Stimulated activated CD4-positive, alpha-beta T cell treated with anti-CD3 and anti-CD28 coated beads, Interleukin-2, amount 100 ng/mL, for 48 hours (primary cell): ENCODE measurements around the gene PPP1R37.

ENCODE experiments used
- DNase-seq, 2 donors: peaks; one replicate each; pipeline ENCODE4 v3.0.0-alpha.2; 2020

PPP1R37 gene

DNA sequence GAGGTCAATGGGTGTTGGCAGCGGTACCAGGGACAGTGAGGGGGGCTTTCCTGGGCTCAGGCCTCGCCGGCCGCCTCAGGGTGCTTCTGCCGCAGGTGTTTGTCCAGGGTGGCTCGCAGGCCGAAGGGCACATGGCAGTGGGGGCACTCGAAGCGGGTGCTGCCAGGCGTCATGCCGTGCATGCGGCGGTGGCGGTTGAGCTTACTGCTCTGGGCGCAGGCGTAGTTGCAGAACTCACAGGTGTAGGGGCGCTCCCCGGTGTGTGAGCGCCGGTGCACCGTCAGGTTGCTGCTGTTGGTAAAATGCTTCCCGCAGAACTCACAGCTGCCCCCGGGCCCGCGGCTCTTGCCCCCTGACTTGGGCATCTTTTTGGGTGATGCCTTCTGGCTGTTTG lies 21.4 kb upstream of the PPP1R37 start:
- DNase-seq = no peak

DNA sequence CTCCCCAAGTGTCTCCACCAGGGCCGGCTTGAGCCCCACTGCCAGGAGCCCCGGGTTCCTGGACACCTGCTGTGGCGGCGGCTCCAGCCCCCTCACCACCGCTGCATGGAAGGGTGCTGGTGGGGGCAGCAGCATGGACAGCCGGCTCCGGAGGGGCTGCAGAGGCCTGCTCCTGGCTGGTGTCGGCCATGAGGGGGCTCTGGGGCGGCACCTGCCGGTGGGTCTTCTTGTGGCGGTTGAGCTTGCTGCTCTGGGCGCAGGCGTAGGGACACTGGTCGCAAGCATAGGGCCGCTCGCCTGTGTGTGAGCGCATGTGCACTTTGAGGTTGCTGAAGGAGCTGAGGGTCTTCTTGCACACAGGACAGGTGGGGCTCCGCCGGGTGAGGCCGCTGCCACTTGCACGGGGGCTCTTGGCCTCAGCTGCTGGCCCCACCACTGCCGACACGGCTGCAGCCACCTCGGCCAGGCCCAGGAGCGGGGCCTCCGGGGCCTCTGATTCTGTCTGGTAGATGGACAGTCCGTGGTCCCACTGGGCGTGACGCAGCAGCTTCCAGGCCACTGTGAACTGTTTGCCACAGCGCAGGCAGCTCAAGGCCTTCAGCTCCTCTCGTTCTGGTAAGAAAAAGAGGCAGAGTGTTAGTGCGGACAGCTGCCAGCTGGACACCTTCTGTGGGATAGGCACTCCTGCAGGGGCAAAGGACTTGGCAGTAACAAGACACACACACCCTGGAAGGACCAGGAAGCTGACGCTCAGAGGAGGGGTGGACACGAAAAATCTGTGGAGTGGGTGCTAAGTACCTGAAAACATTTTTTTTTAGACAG lies 20.8 kb upstream of the PPP1R37 start:
- DNase-seq = no peak

DNA sequence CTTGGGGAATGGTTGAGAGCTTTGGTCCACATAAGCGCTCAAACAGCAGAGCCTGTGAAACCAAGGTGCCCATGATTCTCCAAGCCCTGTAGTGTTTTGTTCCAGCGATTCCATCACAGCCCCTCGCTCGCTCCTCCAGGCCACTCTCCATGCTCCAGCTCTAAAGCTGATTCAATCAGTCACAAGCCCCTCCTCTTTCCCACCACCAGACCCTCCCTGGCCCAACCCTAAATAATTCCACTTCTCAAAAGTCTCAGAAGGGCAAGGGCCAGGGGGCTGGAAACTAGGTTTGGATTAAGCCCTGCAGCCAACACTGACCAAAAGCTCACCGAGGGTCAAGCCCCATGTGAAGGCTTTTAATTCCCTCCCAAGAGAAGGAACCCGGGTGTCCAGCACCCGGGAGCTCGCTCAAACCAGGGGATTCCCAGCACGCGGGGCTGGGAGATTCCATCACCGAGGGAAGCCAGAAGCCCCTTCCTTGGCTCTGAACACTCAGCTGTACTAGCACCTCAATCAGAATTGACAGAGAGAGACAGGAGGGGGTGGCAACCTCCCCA lies 18.2 kb upstream of the PPP1R37 start:
- DNase-seq = no peak

DNA sequence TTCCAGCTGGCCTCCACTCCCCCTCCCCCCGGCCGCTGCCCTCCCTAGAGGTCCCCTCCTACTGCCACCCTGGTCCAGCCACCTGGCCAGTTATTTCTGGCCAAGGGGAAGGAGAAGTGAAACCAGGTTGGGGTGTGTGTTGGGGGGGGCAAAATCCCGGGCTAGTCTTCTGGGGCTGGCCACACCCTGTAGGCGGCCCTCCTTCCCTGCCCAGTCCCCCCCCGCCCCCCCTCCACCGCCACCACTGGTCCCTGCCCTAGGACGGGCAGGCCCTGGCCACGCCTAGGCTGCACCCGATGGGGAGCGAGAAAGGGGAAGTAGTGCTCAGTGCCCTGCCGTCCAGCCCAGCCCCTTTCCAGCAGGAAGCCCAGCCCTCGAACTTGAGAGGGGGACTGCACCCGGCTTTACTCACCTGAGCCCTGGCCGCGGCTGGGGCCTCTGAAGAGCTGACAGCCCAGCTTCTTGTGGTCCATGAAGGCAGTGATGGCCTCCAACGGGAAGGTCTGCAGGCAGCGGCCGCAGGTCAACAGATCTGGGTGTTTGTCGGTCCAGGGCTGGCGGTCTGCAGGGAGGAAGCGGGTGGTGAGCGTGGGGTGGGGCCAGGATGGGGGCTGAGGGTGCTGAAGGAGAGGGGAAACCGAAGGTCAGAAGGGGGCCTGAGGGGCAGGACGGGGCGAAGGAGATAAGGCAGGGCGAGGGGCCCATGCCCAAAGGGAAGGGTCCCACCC lies 17.5 kb upstream of the PPP1R37 start:
- DNase-seq = peak in 1 of 2 donors; percentile 24

DNA sequence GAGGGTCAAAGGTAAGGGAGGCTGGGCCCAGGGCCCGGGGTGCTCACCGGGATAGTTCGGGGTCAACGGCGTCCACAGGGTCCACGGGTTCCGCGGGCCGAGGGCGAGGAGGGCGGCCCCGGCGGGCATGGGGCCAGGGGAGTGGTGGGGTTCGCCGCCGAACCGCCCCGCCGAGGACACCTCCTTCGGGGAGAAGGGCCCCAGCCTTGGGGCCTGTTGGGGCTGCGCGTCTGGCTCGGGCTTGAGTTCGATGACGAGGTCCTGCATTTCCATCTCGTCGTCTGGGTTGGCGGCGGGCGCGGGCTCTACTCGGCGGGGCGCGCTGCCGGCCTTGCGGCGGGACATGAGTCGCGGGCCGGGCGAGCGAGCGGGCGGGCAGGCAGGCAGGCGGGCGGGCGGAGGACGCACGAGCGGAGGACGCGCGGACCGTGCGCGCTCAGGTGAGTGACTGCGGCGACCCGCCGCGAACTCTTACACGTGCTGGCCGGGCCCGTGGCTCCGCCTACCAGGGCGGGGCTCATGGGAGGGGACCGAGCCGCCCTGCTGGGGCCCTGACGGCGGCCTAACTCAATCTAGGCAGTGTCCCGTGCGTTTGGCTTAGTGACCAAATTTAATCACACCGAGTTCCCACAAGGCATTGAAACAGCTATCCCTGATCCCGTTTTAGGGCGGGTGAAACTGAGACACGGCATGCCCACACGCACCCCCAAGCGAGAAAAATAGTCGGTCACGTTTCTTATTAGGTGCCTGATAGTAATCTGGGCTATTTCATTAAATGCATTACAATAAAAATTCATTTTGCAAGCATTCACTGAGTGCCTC lies 16.7 kb upstream of the PPP1R37 start, which contains the start of gene ZNF296:
Gene ZNF296 (minus strand): TSS at position 450 of the 822 bp plus-strand sequence. CDS start 105 bp downstream, at position 345.
- DNase-seq = peak; percentile 78

DNA sequence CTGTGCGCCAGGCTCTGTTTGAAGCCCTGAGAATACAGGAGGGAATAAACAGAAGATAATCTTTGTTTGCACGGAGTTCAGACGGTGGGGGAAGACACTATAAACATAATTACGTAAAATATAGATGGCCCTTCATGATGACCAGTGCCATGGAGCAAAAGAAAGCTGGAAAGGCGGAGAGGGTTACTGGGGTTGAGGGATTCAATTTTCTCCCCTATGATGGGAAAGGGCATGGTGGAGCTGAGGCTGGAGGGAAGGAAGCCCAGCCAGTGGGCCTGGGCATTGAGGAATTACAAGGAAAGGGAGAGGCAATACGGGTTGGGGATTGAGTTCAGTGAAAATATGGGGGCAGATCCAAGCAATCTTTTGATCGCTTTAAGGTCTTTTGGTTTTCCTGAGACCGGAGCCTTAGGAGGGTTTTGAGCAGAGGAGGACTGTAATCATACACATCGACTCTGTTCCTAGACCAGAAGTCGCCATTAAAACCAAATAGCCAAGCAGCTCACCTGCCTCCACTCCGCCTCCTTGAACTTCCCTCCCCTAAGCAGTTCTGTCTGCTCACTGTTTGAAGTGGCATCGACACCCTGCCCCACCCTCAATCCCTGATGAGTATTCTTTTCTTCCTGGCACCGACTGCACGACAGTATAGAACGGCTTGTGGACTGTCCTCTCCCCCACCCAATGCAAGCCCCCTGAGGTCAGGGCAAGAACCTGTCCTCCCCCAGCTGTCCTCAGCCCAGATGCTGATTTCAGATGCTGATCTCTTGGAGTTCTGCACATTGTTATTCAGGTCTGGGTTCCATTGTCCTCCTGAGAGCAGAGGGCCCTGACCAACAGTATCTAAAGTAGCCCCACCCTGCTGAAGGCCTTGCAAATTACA lies 15.9 kb upstream of the PPP1R37 start:
- no peak for DNase-seq

DNA sequence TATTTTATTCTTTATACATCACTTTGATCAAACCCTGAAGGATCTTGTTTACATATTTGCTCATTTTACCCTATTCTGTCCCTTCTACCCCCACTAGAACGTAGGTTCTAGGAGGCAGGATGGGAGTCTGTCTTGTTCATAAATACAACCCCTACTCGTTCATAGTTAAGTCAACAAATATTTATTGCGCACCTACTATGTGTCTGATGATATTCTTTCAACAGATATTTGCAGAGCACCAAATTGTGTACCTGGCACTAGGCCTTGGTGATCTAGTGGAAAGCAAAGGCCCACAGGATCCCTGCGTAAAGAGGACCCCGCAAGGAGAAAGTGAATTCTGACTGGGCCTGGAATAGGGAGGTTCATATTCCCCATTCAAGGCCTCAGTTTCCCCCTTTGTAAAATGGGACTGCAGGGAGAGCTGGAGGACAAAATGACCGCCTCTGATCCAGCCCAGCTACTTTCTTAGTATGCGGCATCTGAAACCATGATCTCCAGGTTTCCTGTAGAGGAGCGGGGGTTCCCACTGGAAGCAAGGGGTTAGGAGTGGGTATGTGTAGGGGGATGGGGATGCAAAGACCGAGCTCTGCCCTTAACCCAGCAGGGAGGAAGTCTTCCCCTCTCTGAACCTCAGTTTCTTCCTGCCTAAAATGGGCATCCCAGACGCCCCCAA lies 14.5 kb upstream of the PPP1R37 start:
- DNase-seq = no peak

DNA sequence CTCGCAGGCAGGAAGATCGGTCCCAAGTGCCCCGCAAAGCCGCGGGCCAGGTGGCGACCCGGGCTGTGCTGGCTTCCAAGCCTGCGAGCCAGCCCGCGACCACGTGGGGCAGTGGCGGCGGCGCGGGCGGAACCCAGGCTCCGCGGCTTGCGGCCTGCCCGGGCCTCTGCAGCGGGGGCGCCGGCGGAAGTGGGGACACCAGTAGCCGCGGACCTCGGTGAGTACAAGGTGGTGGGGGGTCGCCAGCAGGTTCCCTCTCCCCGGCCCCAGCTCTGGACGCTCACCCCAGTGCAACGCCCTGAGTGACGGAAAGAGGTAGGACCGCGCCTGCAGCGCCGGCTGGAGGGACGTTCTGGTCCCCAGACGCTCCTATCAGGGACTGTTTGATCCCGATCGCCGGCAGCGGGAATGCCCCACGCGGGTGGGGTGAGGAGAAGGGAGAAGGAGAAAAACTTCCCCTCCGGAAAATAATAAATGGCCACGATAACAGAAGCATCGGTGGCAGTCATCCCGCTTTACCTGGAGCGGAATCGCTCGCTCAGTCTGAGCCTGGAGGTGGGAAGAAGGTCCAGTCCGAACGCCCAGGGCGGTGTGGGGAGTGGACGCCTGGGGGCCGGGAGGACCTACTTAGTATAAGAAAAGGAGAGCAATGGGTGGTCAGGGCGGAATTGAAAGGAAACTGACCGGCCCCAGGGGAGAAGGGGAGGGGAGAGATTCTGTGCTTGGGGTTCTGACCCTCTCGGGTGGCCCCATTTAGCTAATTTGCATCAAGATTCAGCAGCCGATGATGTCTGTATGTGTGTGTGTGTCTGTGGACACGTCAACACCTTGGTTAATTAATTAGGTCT lies 13.7 kb upstream of the PPP1R37 start, which contains the start of gene GEMIN7:
Gene GEMIN7 (plus strand): TSS at position 198 of the 848 bp plus-strand sequence. CDS start 10,855 bp downstream, outside the sequence.
- DNase-seq = peak; percentile 72 to 84

DNA sequence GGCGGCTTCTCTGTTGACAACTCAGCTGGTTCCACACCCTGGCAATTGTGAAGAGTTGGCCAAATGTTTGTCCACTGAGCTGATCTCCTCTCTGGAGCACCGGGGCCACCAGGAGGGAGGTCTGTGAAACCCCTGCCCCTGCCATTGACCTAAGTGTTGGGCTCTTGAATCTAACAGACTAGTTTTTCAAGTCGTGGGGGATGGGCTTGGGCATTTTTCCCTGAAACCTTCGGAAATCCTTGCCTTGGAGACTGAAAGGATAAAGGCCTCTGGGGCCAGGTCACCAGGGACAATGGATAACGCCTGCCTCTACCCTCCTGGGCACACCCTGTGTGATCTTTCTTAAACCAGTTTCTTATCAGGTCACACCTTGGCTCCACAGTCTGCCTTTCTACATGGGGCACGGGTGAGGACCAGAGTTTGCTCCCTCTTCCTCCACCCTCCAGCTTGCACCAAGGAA lies 13.0 kb upstream of the PPP1R37 start:
- no peak for DNase-seq

DNA sequence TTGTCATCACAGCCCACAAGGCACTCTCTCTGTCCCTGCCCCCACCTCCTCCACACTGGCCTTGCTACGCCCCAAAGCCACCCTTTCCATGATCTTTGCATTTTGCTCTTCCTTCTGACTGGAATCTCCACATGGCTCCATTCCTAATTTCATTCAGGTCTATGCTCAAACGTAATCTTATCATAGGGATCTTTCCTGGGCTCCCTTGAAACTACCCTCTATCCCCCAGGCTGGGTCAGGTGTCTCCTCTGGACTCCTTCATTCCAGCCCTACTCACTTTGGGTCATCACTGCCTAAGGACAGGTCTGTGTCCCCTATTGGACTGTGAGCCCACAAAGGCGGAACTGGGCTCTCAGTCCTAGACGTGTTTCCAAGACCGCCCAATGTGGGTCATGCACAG lies 10.8 kb upstream of the PPP1R37 start:
- no peak for DNase-seq

DNA sequence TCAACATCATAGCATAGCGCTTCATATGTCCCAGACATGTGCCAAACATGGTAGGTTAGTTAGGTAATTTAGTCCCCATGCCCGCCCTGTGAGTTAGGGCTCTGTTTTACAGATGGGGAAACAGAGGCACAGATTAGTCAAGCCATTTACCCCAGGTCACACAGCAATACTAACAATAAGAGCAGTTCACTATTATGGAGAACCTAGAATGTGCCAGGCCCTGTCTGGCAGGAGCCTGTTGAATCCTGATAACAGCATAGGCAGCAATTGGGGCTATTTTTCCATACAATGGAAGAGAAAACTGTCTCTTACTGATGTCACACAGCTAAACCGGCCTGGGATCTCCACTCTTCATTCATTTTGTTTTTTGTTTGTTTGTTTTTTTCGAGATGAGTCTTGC lies 6.5 kb upstream of the PPP1R37 start:
- DNase-seq = no peak

DNA sequence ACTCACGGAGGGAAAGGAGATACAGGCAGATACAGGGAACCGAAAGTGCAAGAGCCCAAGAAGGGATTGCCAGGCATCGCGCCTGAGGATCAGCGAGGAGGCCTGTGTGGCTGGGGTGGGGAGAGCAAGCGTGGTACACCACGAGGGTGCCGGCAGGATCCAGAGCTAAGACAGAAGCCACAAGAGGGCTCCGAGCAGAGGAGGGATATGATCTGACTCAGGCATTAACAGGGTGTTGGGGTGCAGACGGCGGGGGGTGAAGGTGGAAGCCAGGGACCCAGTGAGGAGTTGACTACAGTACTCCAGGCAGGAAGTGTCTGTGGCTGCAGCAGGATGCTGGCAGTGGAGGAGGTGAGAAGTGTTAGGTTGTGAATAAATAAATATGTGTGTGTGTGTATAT lies 5.4 kb upstream of the PPP1R37 start:
- DNase-seq = no peak

DNA sequence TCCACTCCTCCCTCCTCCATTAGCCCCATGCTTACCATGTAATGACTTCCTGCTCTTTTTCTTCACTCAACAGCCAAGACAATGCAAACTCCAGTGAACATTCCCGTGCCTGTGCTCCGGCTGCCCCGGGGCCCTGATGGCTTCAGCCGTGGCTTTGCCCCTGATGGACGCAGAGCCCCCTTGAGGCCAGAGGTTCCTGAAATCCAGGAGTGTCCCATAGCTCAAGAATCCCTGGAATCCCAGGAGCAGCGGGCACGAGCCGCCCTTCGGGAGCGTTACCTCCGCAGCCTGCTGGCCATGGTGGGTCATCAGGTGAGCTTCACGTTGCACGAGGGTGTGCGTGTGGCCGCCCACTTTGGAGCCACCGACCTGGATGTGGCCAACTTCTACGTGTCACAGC lies 2.9 kb upstream of the PPP1R37 start:
- no peak for DNase-seq

DNA sequence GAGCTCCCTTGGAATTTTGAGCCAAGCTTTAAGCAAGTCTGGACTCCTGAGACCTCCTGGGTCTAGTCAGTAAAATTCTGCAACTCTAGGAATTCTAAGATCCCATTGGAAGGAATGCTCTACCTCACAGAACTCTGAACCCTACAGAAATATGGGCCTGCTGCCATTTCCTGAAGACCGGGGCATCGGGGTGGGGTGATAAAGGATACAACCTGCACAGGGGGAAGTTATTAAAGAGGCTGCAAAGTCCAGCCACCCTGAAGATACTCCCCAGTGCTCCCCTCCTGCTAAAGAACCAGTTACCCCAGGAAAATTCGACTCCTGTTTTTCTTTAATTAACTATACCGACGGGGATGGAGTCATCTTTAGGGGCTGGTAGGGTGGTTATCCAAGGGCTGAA lies 2.4 kb upstream of the PPP1R37 start:
- no peak for DNase-seq

DNA sequence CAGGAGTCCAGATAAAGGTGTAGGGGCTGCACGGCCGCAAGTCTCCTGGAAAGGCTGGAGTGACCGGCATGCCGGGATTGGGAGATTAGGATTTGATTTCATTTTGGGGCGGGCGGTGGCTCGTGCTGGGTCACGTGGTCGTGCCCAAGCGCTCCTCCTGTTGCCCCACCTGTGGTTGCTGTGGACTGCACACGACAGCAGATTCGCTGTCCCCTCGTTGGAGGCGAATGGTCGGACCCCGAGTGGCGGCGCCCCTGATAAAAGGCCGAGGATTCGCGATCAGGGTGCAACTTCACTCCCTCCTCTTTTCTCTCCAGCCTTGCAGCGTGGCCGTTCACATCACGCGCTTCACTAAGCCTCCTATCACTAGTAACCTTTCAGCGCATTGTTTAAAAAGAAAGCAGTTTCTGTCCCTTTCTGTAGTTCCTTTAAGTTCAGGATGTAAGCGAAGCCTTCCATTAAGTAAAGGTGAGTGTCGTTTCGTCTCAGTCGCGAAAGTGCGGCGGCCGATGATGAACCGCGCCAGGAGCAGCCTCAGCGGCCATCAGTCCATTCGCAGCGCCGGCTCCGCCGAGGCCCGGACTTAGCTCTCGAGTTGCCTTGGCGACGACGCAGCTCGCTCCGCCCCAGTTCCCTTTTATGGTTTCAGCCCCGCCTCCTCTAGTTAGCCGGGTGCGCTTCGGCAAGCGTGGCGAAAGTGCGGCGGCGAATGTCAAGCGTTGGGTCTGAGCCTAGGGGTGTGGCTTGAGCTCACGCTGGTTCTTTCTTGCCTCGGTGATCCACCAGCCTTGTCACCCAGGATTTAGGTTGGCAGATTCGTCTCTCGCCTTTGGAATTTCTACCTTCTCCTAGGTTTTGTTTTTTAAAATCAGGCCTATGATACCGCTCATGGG lies 1.7 kb upstream of the PPP1R37 start:
- peak; percentile 93 to 98 for DNase-seq

DNA sequence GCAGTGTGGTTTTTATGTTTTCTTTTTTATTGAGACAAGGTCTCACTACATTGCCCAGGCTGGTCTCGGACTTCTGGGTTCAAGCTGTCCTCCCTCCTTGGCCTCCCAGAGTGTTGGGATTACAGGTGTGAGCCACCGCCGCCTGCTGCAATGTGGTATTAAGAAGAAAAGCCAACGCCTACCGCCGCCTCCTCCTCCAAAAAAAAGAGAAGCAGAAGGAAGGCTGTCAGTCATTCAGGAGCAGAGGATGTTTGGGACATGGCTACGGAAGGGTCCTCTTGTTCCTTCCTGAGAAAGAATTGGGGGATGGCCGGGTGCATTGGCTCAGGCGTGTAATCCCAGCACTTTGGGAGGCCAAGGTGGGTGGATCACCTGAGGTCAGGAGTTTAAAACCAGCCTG lies 1.2 kb downstream of the PPP1R37 start:
- DNase-seq = no peak

DNA sequence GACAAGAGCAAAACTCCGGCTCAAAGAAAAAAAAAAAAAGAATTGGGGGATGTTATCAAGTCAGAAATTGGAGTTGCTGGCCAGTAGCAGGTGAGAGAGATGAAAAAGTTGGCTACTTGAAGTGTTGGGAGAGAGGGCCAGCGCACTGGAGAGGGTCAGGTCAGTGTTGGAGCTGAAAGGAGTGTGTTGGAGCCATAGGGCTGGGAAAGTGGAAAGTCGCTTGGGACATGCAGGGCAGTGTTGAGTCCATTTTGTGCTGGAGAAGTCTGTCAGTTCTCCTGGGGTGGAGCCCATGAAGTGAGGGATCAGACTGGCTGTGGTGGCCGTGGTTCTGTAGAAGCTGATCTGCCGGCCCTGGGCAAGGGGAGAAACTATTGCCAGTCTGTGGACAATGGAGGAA lies 1.7 kb downstream of the PPP1R37 start:
- no peak for DNase-seq

DNA sequence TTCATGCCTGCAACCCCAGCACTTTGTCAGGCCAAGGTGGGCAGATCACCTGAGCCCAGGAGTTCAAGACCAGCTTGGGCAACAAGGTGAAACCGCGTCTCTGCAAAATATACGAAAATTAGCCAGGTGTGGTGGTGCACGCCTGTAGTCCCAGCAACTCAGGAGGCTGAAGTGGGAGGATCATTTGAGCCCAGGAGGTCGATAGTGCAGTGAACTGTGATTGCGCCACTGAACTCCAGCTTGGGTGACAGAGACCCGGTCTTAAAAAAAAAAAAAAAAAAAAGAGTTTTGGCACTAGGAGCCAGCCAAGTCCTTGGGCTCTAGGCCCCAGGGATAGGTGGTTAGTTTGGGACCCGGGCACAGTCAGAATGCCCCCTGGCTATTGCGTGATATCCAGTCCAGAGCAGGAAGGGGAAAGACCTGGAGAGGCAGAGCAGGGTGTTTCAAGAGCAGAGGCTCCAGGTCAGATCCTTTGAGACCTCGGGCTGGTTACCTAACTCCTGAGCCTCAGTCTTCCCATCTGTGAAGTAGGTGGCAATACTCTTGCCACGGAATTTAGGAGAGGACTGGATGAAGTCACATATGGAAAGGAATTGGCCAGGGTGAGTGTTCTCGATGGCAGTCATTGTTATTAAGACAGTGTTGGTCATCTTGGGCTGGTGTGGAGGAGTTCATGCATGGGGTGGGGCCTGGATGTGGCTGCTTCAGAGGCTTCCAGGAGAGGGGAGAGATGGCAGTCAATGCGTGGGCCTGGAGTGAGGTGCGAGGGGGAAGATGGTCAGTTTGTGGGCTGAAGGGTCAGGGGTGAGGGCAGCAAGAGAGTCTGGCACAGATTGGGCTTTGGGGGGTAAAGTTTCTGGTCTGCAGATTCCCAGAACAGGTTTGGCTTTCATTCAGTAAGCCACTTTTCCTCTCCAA lies 2.8 kb downstream of the PPP1R37 start:
- DNase-seq = no peak
